Measurements from ENCODE around the gene GPC6. TPM values are rescaled to one million over a fixed set of nuclear protein-coding genes. Genes with fewer than 3 reads are reported as not detected.

Gene GPC6
- total RNA-seq, 1 experiment from 2014 or later = not detected

GRCh38 chr13:93284064-93284463 is 57.5 kb downstream of the GPC6 start:
- no TSS peak for BruUV-seq (replicated peaks)

GRCh38 chr13:93286047-93286446 is 59.4 kb downstream of the GPC6 start:
- no peaks in the 10 kb centered on the region for H3K36me3 ChIP-seq (ENCODE audit: low read depth)
- no peaks in the 10 kb centered on the region for H4K20me1 ChIP-seq (ENCODE audit: insufficient read depth)
- H3K79me2 ChIP-seq (ENCODE audit: low read depth) = no peaks in the 10 kb centered on the region
- H3K27me3 ChIP-seq (ENCODE audit: insufficient read depth, low read depth) = no peaks in the 10 kb centered on the region
- BruUV-seq (replicated peaks) = no TSS peak
- intact Hi-C loops (cut with micrococcal nuclease; ENCODE audit: unreplicated experiment) = no loop called here
- no peaks in the 10 kb centered on the region for H3K4me1 ChIP-seq (replicated peaks; ENCODE audit: insufficient read depth)
- H2AFZ ChIP-seq = no peak overlapping the region
- no peaks in the 10 kb centered on the region for H3K9me2 ChIP-seq (ENCODE audit: insufficient read depth)
- no peak overlapping the region for H3K4me2 ChIP-seq
- no peaks in the 10 kb centered on the region for H3F3A ChIP-seq (ENCODE audit: insufficient read depth, low read depth)
- no peak overlapping the region for H3K4me3 ChIP-seq
- POLR2A ChIA-PET (ENCODE audit: unreplicated experiment) = no interaction called here
- no peak for DNase-seq
- no peaks in the 10 kb centered on the region for H3K9me3 ChIP-seq (ENCODE audit: insufficient read depth, low read depth)
- CTCF ChIA-PET = no interaction called here
- H3K27ac ChIP-seq = no peak overlapping the region
- no peak for TF ChIP-seq CTCF (conservative IDR thresholded peaks at IDR 0.05)
- no peak for TF ChIP-seq EZH2 (IDR thresholded peaks at IDR 0.05; ENCODE audit: low read depth)

More at GRCh38 chr13:93284064-93284463, 57.5 kb downstream of the GPC6 start:
- Histone ChIP-seq H3K27ac (no peak overlapping the region), H2AFZ (no peak overlapping the region), H4K20me1 (ENCODE audit: insufficient read depth) (no peaks in the 10 kb centered on the region), H3K9me3 (ENCODE audit: insufficient read depth, low read depth) (no peaks in the 10 kb centered on the region), H3K4me2 (no peak overlapping the region), H3K27me3 (ENCODE audit: insufficient read depth, low read depth) (no peaks in the 10 kb centered on the region), H3F3A (ENCODE audit: insufficient read depth, low read depth) (no peaks in the 10 kb centered on the region), H3K9me2 (ENCODE audit: insufficient read depth) (no peaks in the 10 kb centered on the region), H3K79me2 (ENCODE audit: low read depth) (no peaks in the 10 kb centered on the region), H3K4me3 (no peak overlapping the region), H3K36me3 (ENCODE audit: low read depth) (no peaks in the 10 kb centered on the region), H3K4me1 (replicated peaks; ENCODE audit: insufficient read depth) (no peaks in the 10 kb centered on the region)
- intact Hi-C loops (cut with micrococcal nuclease; ENCODE audit: unreplicated experiment) = loop anchor here (1.0 kb wide), 1 partner anchor 13 kb away; no protein-coding TSS in a partner anchor
- CTCF ChIA-PET = no interaction called here
- POLR2A ChIA-PET (ENCODE audit: unreplicated experiment) = no interaction called here
- DNase-seq = no peak
- TF ChIP-seq EZH2 (IDR thresholded peaks at IDR 0.05; ENCODE audit: low read depth) (no peak), CTCF (conservative IDR thresholded peaks at IDR 0.05) (no peak)

- H3K4me1 ChIP-seq (replicated peaks; ENCODE audit: insufficient read depth) = no peaks in the 10 kb centered on the region
- no peak overlapping the region for H2AFZ ChIP-seq
- TF ChIP-seq EZH2 (IDR thresholded peaks at IDR 0.05; ENCODE audit: low read depth) (no peak), CTCF (conservative IDR thresholded peaks at IDR 0.05) (no peak)
- no peaks in the 10 kb centered on the region for H3K79me2 ChIP-seq (ENCODE audit: low read depth)
- no peak for DNase-seq
- no peaks in the 10 kb centered on the region for H3K9me3 ChIP-seq (ENCODE audit: insufficient read depth, low read depth)
- H4K20me1 ChIP-seq (ENCODE audit: insufficient read depth) = no peaks in the 10 kb centered on the region
- no peaks in the 10 kb centered on the region for H3F3A ChIP-seq (ENCODE audit: insufficient read depth, low read depth)
- H3K27ac ChIP-seq = no peak overlapping the region
- no peaks in the 10 kb centered on the region for H3K9me2 ChIP-seq (ENCODE audit: insufficient read depth)
- H3K4me3 ChIP-seq = no peak overlapping the region
- ChIA-PET POLR2A (ENCODE audit: unreplicated experiment) (no interaction called here), CTCF (no interaction called here)
- H3K36me3 ChIP-seq (ENCODE audit: low read depth) = no peaks in the 10 kb centered on the region
- no peak overlapping the region for H3K4me2 ChIP-seq
- intact Hi-C loops (cut with micrococcal nuclease; ENCODE audit: unreplicated experiment) = no loop called here
- no TSS peak for BruUV-seq (replicated peaks)
- H3K27me3 ChIP-seq (ENCODE audit: insufficient read depth, low read depth) = no peaks in the 10 kb centered on the region
Observed at GRCh38 chr13:93289053-93289452, 62.4 kb downstream of the GPC6 start.
